Esophagus muscularis mucosa (tissue), 3 donors: ENCODE data around the gene MACC1.

Experiments used
- POLR2A ChIP-seq: fragments of 450-650 bp; IDR thresholded peaks from one replicate; pipeline ENCODE4 v1.6.1; 2017; ENCODE audit warnings: antibody characterized with exemption, moderate library complexity, mild to moderate bottlenecking, low read depth
- TF ChIP-seq, protein P1 (sequence below), 3 experiments: fragments of 200-600 bp in 2 of 3; fragments of 450-650 bp in 1 of 3; sonication (generic) in 2 of 3; IDR thresholded peaks; one replicate each; pipeline ENCODE4 v1.5.1; 2017 to 2019; ENCODE audit warnings: antibody characterized with exemption in 3 of 3, mild to moderate bottlenecking in 2 of 3, moderate library complexity in 1 of 3

DNA sequence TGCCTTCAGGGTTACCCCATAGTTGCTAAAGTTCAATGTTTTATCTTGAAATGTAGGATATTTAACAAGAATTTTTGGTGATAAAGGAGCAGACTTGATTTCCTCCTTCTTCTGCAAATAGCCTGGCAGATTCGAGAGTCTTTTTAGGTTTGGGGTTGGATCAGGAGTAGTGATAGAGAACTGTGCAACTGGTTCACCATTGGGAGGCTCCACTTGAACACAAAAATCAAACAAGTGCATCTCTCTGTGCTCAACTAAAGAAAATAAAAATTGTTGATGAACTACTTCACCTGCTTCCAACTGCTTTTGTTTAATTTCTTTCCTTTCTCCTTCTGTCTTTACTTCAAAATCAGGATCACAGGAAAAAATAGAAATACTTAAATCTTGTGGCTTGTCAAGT, 58.5 kb downstream of the MACC1 start:
- TF ChIP-seq, protein P1, sequence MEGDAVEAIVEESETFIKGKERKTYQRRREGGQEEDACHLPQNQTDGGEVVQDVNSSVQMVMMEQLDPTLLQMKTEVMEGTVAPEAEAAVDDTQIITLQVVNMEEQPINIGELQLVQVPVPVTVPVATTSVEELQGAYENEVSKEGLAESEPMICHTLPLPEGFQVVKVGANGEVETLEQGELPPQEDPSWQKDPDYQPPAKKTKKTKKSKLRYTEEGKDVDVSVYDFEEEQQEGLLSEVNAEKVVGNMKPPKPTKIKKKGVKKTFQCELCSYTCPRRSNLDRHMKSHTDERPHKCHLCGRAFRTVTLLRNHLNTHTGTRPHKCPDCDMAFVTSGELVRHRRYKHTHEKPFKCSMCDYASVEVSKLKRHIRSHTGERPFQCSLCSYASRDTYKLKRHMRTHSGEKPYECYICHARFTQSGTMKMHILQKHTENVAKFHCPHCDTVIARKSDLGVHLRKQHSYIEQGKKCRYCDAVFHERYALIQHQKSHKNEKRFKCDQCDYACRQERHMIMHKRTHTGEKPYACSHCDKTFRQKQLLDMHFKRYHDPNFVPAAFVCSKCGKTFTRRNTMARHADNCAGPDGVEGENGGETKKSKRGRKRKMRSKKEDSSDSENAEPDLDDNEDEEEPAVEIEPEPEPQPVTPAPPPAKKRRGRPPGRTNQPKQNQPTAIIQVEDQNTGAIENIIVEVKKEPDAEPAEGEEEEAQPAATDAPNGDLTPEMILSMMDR (IDR thresholded peaks at IDR 0.05) = peak in 1 of 3 experiments; percentile 15
- TF ChIP-seq POLR2A = no peak
